Measurements from ENCODE around the gene P2RX7. TPM values are rescaled to one million over a fixed set of nuclear protein-coding genes. Genes with fewer than 3 reads are reported as not detected.

Gene P2RX7
- total and polyA plus RNA-seq, 9 of the 15 experiments (the other 6 are each of a cell fraction or from before 2014, with no cell fraction given), result 0.04 to 0.65 (median 0.30) TPM

DNA sequence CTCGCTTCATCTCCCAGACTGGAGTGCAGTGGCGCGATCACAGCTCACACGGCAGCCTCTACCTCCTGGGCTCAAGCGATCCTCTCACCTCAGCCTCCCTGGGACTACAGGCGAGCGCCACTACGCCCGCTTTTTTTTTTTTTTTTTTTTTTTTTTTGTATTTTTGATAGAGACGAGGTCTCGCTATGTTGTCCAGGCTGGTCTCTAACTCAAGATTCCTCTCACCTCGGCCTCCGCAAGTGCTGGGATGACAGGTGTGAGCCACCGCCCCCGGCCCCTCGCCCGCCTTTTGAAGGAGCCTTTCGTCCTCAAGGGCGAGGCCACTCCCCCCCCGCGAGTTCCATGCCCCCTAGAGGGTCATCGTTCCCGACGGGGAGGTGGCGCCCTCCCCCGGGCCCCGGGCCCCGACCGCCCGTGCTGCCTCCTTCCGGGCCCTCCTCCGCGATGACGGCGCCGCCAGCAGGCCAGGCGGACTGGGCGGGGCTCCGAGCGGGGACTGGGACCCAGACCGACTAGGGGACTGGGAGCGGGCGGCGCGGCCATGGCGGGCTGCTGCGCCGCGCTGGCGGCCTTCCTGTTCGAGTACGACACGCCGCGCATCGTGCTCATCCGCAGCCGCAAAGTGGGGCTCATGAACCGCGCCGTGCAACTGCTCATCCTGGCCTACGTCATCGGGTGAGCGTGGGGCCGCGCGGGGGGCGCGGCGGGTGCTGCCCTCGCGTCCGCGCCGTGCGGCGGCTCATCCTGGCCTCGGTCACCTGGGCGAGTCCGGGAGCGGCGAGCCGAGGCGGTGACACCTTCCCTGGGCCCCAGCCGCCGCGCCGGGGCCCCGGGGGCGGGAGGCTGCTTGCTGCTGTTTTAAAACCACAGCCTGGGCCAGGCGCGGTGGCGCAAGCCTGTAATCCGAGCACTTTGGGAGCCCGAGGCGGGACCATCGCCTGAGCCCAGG, 77.2 kb downstream of the P2RX7 start, which contains the start of gene P2RX4 (continued):
- TF ChIP-seq, protein P1, sequence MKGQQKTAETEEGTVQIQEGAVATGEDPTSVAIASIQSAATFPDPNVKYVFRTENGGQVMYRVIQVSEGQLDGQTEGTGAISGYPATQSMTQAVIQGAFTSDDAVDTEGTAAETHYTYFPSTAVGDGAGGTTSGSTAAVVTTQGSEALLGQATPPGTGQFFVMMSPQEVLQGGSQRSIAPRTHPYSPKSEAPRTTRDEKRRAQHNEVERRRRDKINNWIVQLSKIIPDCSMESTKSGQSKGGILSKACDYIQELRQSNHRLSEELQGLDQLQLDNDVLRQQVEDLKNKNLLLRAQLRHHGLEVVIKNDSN (CRISPR knock-in tag; IDR thresholded peaks at IDR 0.05), result peak; percentile 19; the same call in 1 of the 2 replicates
- TF ChIP-seq RUNX1 (IDR thresholded peaks at IDR 0.05; ENCODE audit: low read depth), result no peak; the same call in 1 of the 2 replicates
- no peak for TF ChIP-seq MEF2D (tag; conservative IDR thresholded peaks at IDR 0.05; ENCODE audit: low read depth)
- TF ChIP-seq SNIP1 (IDR thresholded peaks at IDR 0.05; ENCODE audit: low read depth), result no peak
- TF ChIP-seq ARHGAP35 (IDR thresholded peaks at IDR 0.05; ENCODE audit: partially characterized antibody), result no peak
- peak; percentile 11 for TF ChIP-seq ZFP36 (IDR thresholded peaks at IDR 0.05; ENCODE audit: low read depth, low read length, partially characterized antibody)
- 0 out of 2 replicates have a peak, but pooled peaks have one; percentile 4 for TF ChIP-seq ZNF239 (CRISPR knock-in tag; IDR thresholded peaks at IDR 0.05)
- TF ChIP-seq, protein P2, sequence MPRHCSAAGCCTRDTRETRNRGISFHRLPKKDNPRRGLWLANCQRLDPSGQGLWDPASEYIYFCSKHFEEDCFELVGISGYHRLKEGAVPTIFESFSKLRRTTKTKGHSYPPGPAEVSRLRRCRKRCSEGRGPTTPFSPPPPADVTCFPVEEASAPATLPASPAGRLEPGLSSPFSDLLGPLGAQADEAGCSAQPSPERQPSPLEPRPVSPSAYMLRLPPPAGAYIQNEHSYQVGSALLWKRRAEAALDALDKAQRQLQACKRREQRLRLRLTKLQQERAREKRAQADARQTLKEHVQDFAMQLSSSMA (CRISPR knock-in tag; IDR thresholded peaks at IDR 0.05), result peak; percentile 87
- peak; percentile 32; the same call in 1 of the 2 replicates for TF ChIP-seq NFRKB (IDR thresholded peaks at IDR 0.05; ENCODE audit: low read depth)
- no peak for TF ChIP-seq GATAD2A (IDR thresholded peaks at IDR 0.05)
- TF ChIP-seq ZNF436 (CRISPR knock-in tag; IDR thresholded peaks at IDR 0.05), result no peak
- peak; percentile 86 for TF ChIP-seq ESRRA (IDR thresholded peaks at IDR 0.05; ENCODE audit: borderline replicate concordance, low read depth)
- TF ChIP-seq CBX8 (IDR thresholded peaks at IDR 0.05; ENCODE audit: borderline replicate concordance, extremely low read depth, low read depth, low read length, poor library complexity, severe bottlenecking), result no peak
- TF ChIP-seq TFAM (CRISPR knock-in tag; conservative IDR thresholded peaks at IDR 0.05), result no peak
- peak; percentile 66; the same call in 1 of the 2 replicates for TF ChIP-seq ZBTB9 (CRISPR knock-in tag; IDR thresholded peaks at IDR 0.05)
- peak; percentile 97 for TF ChIP-seq RBBP5 (IDR thresholded peaks at IDR 0.05; ENCODE audit: borderline replicate concordance, insufficient read depth, low read length, poor library complexity, severe bottlenecking)
- TF ChIP-seq CCNT2 (IDR thresholded peaks at IDR 0.05; ENCODE audit: borderline replicate concordance, extremely low read depth, insufficient read length, low read depth, low read length), result peak; percentile 88
- TF ChIP-seq NKRF (IDR thresholded peaks at IDR 0.05; ENCODE audit: borderline replicate concordance), result no peak
- no peak for TF ChIP-seq DLX4 (CRISPR knock-in tag; IDR thresholded peaks at IDR 0.05)
- no peak for TF ChIP-seq ZNF785 (CRISPR knock-in tag; IDR thresholded peaks at IDR 0.05)
- no peak for TF ChIP-seq ZNF699 (CRISPR knock-in tag; IDR thresholded peaks at IDR 0.05; ENCODE audit: insufficient replicate concordance)
